ENCODE measurements around the gene ZNF581. TPM values are rescaled to one million over a fixed set of nuclear protein-coding genes. Genes with fewer than 3 reads are reported as not detected.
A peak's percentile ranks its signal among the peaks of the same experiment; 100 is the strongest.

ZNF581 gene
- total RNA-seq, 1 experiment from 2014 or later = 37.5 TPM

DNA sequence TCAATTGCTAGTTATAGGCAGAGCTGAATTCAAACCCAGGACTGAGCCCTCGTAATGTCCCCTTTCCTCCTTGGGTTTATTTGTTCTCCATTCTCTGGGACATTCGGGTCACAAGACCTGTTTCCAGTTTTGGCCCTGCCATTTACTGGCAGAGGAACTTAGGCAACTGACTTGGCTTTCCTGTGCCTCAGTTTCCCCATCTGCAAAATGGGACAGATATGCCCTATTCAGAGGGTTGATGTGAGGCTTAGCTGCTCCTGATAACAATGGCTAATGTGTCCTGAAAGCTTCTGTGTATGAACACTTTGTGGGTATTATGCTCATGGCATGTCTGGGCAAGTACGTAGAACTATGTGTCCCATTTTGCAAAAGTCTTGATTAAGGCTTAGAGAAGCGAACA is 42.4 kb upstream of the ZNF581 start:
- no peaks in the 10 kb centered on the region for H4K20me1 ChIP-seq (ENCODE audit: low read length)
- H2AFZ ChIP-seq (ENCODE audit: low read length) = peak overlapping the region; percentile 63
- TF ChIP-seq, protein P1, sequence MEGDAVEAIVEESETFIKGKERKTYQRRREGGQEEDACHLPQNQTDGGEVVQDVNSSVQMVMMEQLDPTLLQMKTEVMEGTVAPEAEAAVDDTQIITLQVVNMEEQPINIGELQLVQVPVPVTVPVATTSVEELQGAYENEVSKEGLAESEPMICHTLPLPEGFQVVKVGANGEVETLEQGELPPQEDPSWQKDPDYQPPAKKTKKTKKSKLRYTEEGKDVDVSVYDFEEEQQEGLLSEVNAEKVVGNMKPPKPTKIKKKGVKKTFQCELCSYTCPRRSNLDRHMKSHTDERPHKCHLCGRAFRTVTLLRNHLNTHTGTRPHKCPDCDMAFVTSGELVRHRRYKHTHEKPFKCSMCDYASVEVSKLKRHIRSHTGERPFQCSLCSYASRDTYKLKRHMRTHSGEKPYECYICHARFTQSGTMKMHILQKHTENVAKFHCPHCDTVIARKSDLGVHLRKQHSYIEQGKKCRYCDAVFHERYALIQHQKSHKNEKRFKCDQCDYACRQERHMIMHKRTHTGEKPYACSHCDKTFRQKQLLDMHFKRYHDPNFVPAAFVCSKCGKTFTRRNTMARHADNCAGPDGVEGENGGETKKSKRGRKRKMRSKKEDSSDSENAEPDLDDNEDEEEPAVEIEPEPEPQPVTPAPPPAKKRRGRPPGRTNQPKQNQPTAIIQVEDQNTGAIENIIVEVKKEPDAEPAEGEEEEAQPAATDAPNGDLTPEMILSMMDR (conservative IDR thresholded peaks at IDR 0.05; ENCODE audit: low read depth, low read length) = no peak
- TF ChIP-seq EZH2phosphoT487 (IDR thresholded peaks at IDR 0.05; ENCODE audit: borderline replicate concordance, low read length) (no peak), EZH2 (IDR thresholded peaks at IDR 0.05; ENCODE audit: low read length, unreplicated experiment) (no peak)
- H3K4me1 ChIP-seq (ENCODE audit: insufficient read depth, low read length) = peaks cover 19% of the 10 kb centered on the region
- peaks cover 6% of the 10 kb centered on the region for H3F3A ChIP-seq (ENCODE audit: low read length, unreplicated experiment)
- no TSS peak for BruUV-seq (replicated peaks)
- no peaks in the 10 kb centered on the region; the same call in 1 of the 2 replicates for H3K36me3 ChIP-seq (ENCODE audit: low read depth, low read length)
- ChIA-PET POLR2A (ENCODE audit: unreplicated experiment) (no interaction called here), CTCF (no interaction called here)
- DNase-seq = no peak
- intact Hi-C loops (cut with micrococcal nuclease) = no loop called here
- no peaks in the 10 kb centered on the region for H3K27me3 ChIP-seq (ENCODE audit: low read length)
- peak overlapping the region; percentile 77 for H3K4me3 ChIP-seq (ENCODE audit: low read length)
- H3K9me2 ChIP-seq (replicated peaks; ENCODE audit: low read length) = no peaks in the 10 kb centered on the region
- H3K4me2 ChIP-seq (ENCODE audit: low read length) = peak overlapping the region; percentile 90
- ATAC-seq = no peak
- H3K9me3 ChIP-seq (ENCODE audit: low read length) = no peaks in the 10 kb centered on the region
- peak overlapping the region; percentile 95 for H3K9ac ChIP-seq (ENCODE audit: low read length)
- peaks cover 16% of the 10 kb centered on the region for H3K79me2 ChIP-seq (ENCODE audit: low read length)
- no peak overlapping the region for H3K27ac ChIP-seq (ENCODE audit: low read length)

DNA sequence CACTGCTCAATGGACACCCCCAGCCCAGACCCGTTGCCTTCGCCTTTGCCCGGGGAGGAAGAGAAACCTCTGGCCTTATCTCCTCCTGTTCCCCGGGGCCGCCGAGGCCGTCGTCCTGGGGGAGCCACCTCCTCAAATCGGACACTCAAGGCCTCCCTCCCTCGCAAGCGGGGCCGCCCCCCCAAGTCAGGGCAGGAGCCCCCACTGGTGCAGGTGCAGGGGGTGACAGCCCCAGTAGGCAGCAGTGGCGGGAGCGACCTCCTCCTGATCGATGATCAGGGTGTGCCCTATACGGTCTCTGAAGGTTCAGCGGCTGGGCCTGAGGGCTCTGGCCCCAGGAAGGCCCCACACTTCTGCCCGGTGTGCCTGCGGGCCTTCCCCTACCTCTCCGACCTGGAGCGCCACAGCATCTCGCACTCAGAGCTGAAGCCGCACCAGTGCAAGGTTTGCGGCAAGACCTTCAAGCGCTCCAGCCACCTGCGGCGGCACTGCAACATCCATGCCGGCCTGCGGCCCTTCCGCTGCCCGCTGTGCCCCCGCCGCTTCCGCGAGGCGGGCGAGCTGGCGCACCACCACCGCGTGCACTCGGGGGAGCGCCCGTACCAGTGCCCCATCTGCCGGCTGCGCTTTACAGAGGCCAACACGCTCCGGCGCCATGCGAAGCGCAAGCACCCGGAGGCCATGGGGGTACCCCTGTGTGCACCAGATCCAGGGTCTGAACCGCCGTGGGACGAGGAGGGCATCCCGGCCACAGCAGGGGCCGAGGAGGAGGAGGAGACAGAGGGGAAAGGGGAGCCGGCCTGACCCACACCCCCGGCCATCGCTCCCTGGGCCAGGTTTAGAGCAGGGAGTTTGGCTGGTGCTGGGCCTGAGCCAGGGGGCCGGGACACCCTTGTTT is 41.1 kb upstream of the ZNF581 start:
- no peak for DNase-seq
- Histone ChIP-seq H4K20me1 (ENCODE audit: low read length) (no peaks in the 10 kb centered on the region), H3K9me2 (replicated peaks; ENCODE audit: low read length) (no peaks in the 10 kb centered on the region), H3K36me3 (ENCODE audit: low read depth, low read length) (no peaks in the 10 kb centered on the region), H3K4me1 (ENCODE audit: insufficient read depth, low read length) (peaks cover 29% of the 10 kb centered on the region), H3K4me2 (ENCODE audit: low read length) (no peak overlapping the region), H3F3A (ENCODE audit: low read length, unreplicated experiment) (peaks cover 6% of the 10 kb centered on the region), H3K4me3 (ENCODE audit: low read length) (no peak overlapping the region), H2AFZ (ENCODE audit: low read length) (no peak overlapping the region), H3K79me2 (ENCODE audit: low read length) (peaks cover 27% of the 10 kb centered on the region), H3K9me3 (ENCODE audit: low read length) (no peaks in the 10 kb centered on the region), H3K27me3 (ENCODE audit: low read length) (no peaks in the 10 kb centered on the region), H3K9ac (ENCODE audit: low read length) (no peak overlapping the region), H3K27ac (ENCODE audit: low read length) (no peak overlapping the region)
- ChIA-PET CTCF (no interaction called here), POLR2A (ENCODE audit: unreplicated experiment) (no interaction called here)
- ATAC-seq = no peak
- TF ChIP-seq EZH2 (IDR thresholded peaks at IDR 0.05; ENCODE audit: low read length, unreplicated experiment) = no peak
- TF ChIP-seq, protein P1 (conservative IDR thresholded peaks at IDR 0.05; ENCODE audit: low read depth, low read length) = no peak
- no peak for TF ChIP-seq EZH2phosphoT487 (IDR thresholded peaks at IDR 0.05; ENCODE audit: borderline replicate concordance, low read length)
- no TSS peak for BruUV-seq (replicated peaks)
- intact Hi-C loops (cut with micrococcal nuclease) = no loop called here

DNA sequence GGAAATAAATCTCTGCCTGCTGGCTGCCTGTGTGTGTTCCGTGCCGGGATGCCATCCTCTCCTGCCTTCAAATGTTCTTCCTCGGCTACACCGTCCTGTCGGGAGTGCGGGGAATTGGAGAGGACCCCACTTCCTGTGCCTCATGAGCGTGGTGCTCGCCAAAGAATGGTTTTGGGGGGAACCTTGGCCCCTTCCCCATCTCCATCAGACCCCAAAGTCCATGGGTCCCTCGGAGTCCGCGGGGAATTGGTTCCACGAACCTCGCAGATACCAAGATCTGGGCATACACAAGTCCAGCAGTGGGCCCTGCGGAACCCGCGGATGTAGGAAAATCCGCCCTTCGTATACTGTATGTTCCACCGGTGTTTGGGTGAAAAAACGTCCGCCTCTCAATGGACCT is 40.3 kb upstream of the ZNF581 start:
- H3K4me1 ChIP-seq (ENCODE audit: insufficient read depth, low read length) = peaks cover 28% of the 10 kb centered on the region
- H4K20me1 ChIP-seq (ENCODE audit: low read length) = no peaks in the 10 kb centered on the region
- TF ChIP-seq, protein P1 (conservative IDR thresholded peaks at IDR 0.05; ENCODE audit: low read depth, low read length) = no peak
- TF ChIP-seq EZH2 (IDR thresholded peaks at IDR 0.05; ENCODE audit: low read length, unreplicated experiment) (no peak), EZH2phosphoT487 (IDR thresholded peaks at IDR 0.05; ENCODE audit: borderline replicate concordance, low read length) (no peak)
- H3K27me3 ChIP-seq (ENCODE audit: low read length) = no peaks in the 10 kb centered on the region
- POLR2A ChIA-PET (ENCODE audit: unreplicated experiment) = no interaction called here
- H3K36me3 ChIP-seq (ENCODE audit: low read depth, low read length) = no peaks in the 10 kb centered on the region
- no peak overlapping the region for H3K27ac ChIP-seq (ENCODE audit: low read length)
- intact Hi-C loops (cut with micrococcal nuclease) = no loop called here
- peaks cover 34% of the 10 kb centered on the region for H3K79me2 ChIP-seq (ENCODE audit: low read length)
- H2AFZ ChIP-seq (ENCODE audit: low read length) = no peak overlapping the region
- no peaks in the 10 kb centered on the region for H3K9me2 ChIP-seq (replicated peaks; ENCODE audit: low read length)
- no peak overlapping the region for H3K9ac ChIP-seq (ENCODE audit: low read length)
- no peaks in the 10 kb centered on the region for H3K9me3 ChIP-seq (ENCODE audit: low read length)
- CTCF ChIA-PET = no interaction called here
- DNase-seq (no peak), ATAC-seq (no peak)
- BruUV-seq (replicated peaks) = no TSS peak
- H3K4me2 ChIP-seq (ENCODE audit: low read length) = no peak overlapping the region
- peaks cover 6% of the 10 kb centered on the region for H3F3A ChIP-seq (ENCODE audit: low read length, unreplicated experiment)
- no peak overlapping the region for H3K4me3 ChIP-seq (ENCODE audit: low read length)
